Mammary epithelial cell (primary cell): ENCODE measurements around the gene NEU4.

Experiments
- EZH2 ChIP-seq: IDR thresholded peaks from 2 replicates; pipeline ENCODE4 v1.6.1; 2012; ENCODE audit warnings: low read length, inconsistent platforms, borderline replicate concordance
- TF ChIP-seq, protein P1 (sequence below), 2 donors: IDR thresholded peaks in 1 of 2; conservative IDR thresholded peaks in 1 of 2; 2 replicates each; pipeline ENCODE4 v1.5.1; 2011 to 2012; ENCODE audit warnings: inconsistent platforms in 2 of 2, low read length in 2 of 2, mild to moderate bottlenecking in 2 of 2, control low read depth in 1 of 2, low read depth in 1 of 2; ENCODE audit not compliant: insufficient read depth in 1 of 2; ENCODE audit errors: extremely low read depth in 1 of 2

DNA sequence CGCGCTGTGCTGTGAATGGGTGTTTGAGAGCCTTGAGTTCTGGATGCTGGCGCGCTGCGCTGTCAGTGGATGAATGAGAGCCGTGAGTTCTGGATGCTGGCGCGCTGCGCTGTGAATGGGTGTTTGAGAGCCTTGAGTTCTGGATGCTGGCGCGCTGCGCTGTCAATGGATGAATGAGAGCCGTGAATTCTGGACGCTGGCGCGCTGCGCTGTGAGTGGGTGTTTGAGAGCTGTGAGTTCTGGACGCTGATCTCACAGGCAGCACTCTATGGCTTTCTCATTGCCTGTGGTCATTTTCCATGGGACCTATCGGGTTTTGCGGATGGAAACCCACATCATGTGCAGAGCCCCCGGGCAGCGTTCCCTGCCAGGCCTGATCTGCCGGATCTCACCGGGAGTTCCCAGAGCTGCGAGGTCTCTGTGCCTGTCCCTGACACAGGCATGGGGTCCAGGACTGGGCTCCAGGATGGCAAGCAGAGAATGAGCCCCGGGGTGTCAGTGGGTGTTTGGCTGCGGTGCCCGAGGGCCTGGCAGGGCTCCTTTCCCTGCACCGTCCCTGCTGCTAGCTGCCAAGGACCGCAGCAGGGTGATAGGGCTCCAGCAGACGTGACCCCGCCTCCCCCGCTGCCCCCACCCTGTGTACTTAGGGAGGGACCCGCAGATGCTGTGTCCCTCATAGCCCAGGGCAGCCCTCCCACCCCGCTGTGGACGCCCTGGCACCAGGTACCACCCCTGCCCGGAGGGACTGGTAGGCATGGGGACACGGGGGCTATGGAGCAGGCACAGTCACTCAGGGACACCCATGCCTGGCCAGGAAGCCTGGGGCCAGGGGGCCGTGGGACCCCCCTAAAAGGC, 40.0 kb downstream of the NEU4 start:
- TF ChIP-seq, protein P1, sequence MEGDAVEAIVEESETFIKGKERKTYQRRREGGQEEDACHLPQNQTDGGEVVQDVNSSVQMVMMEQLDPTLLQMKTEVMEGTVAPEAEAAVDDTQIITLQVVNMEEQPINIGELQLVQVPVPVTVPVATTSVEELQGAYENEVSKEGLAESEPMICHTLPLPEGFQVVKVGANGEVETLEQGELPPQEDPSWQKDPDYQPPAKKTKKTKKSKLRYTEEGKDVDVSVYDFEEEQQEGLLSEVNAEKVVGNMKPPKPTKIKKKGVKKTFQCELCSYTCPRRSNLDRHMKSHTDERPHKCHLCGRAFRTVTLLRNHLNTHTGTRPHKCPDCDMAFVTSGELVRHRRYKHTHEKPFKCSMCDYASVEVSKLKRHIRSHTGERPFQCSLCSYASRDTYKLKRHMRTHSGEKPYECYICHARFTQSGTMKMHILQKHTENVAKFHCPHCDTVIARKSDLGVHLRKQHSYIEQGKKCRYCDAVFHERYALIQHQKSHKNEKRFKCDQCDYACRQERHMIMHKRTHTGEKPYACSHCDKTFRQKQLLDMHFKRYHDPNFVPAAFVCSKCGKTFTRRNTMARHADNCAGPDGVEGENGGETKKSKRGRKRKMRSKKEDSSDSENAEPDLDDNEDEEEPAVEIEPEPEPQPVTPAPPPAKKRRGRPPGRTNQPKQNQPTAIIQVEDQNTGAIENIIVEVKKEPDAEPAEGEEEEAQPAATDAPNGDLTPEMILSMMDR (conservative IDR thresholded peaks at IDR 0.05 in 1 of 2, IDR thresholded peaks at IDR 0.05 in 1 of 2; ENCODE audit: extremely low read depth in 1 of 2, insufficient read depth in 1 of 2, low read depth in 1 of 2, low read length in 2 of 2): no peak
- TF ChIP-seq EZH2: no peak
